Measurements from ENCODE around the gene VPS39. TPM values are rescaled to one million over a fixed set of nuclear protein-coding genes. Genes with fewer than 3 reads are reported as not detected.

VPS39 gene
- total and polyA plus RNA-seq, 2 donors (not counting 1 experiment from before 2014, with no cell fraction given): 53.7 to 55.5 TPM

DNA sequence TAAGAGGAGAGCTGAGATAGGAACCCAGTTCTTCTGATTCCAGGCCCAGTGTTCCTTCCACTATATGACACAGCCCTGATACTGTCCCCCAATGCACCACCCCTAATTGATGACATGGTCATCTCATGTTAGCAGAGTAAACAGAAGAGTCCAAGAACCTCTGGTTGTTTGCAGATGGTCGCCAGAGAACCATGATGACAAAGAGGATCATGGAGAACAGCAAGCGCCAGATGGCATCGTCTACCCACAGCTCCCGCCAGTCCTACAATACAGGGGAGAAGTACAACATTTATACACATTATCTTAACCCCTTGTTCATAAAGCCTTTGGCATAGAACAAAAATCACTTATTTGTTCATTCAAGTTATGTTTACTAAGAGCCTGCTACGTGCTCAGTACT is 18.5 kb upstream of the VPS39 start:
- Histone ChIP-seq H3K27me3 (ENCODE audit: control insufficient read depth, insufficient read depth, low read length) (no peaks in the 10 kb centered on the region), H3K4me2 (ENCODE audit: extremely low read depth, insufficient read depth, low read length) (no peak overlapping the region), H3K4me3 (replicated peaks in 1 of 4; ENCODE audit: control extremely low read depth in 1 of 4, insufficient read depth in 1 of 4, low read depth in 3 of 4, low read length in 4 of 4) (no peak overlapping the region), H3K4me1 (ENCODE audit: control insufficient read depth, extremely low read depth, insufficient read depth, low read length) (no peaks in the 10 kb centered on the region), H3K79me2 (ENCODE audit: control insufficient read depth, insufficient read depth, low read length) (no peaks in the 10 kb centered on the region), H3K27ac (ENCODE audit: insufficient read depth, low read length) (no peak overlapping the region), H2AFZ (ENCODE audit: low read length) (no peak overlapping the region), H3K36me3 (ENCODE audit: control insufficient read depth, insufficient read depth, low read length) (peaks cover 8% of the 10 kb centered on the region), H3K9me3 (ENCODE audit: control insufficient read depth, insufficient read depth, low read depth, low read length) (no peaks in the 10 kb centered on the region), H4K20me1 (ENCODE audit: control insufficient read depth, extremely low read depth, insufficient read depth, low read length) (no peaks in the 10 kb centered on the region), H3K9ac (ENCODE audit: insufficient read depth, low read length) (no peak overlapping the region)
- TF ChIP-seq, protein P1, sequence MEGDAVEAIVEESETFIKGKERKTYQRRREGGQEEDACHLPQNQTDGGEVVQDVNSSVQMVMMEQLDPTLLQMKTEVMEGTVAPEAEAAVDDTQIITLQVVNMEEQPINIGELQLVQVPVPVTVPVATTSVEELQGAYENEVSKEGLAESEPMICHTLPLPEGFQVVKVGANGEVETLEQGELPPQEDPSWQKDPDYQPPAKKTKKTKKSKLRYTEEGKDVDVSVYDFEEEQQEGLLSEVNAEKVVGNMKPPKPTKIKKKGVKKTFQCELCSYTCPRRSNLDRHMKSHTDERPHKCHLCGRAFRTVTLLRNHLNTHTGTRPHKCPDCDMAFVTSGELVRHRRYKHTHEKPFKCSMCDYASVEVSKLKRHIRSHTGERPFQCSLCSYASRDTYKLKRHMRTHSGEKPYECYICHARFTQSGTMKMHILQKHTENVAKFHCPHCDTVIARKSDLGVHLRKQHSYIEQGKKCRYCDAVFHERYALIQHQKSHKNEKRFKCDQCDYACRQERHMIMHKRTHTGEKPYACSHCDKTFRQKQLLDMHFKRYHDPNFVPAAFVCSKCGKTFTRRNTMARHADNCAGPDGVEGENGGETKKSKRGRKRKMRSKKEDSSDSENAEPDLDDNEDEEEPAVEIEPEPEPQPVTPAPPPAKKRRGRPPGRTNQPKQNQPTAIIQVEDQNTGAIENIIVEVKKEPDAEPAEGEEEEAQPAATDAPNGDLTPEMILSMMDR (conservative IDR thresholded peaks at IDR 0.05 in 1 of 2, IDR thresholded peaks at IDR 0.05 in 1 of 2; ENCODE audit: low read depth in 1 of 2, low read length in 2 of 2): no peak
- TF ChIP-seq EZH2 (IDR thresholded peaks at IDR 0.05; ENCODE audit: low read length, missing control alignments): no peak
- DNase-seq (ENCODE audit: low read depth in 2 of 2): no peak

DNA sequence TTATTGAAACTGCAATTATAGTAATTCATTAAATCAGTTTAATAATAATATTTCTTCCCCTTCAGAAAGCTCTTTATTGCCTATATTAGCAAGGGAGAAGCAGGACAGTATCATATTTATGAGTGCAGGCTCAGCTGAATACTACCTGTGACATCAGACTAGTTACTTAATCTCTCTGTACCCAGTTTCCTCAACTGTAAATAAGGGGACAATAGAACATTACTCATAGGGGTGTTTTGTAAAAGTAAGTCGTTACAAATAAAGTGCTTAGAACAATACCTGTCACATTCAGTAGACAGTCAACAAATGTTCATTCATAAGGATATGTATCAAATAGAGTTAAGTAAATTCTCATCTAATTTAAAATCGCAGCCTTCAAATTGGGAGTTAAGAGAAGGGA is 12.1 kb upstream of the VPS39 start:
- Histone ChIP-seq H3K4me1 (ENCODE audit: control insufficient read depth, extremely low read depth, insufficient read depth, low read length) (no peaks in the 10 kb centered on the region), H3K27me3 (ENCODE audit: control insufficient read depth, insufficient read depth, low read length) (no peaks in the 10 kb centered on the region), H3K4me3 (replicated peaks in 1 of 4; ENCODE audit: control extremely low read depth in 1 of 4, insufficient read depth in 1 of 4, low read depth in 3 of 4, low read length in 4 of 4) (no peak overlapping the region), H3K4me2 (ENCODE audit: extremely low read depth, insufficient read depth, low read length) (no peak overlapping the region), H4K20me1 (ENCODE audit: control insufficient read depth, extremely low read depth, insufficient read depth, low read length) (no peaks in the 10 kb centered on the region), H3K79me2 (ENCODE audit: control insufficient read depth, insufficient read depth, low read length) (no peaks in the 10 kb centered on the region), H3K9me3 (ENCODE audit: control insufficient read depth, insufficient read depth, low read depth, low read length) (no peaks in the 10 kb centered on the region), H2AFZ (ENCODE audit: low read length) (no peak overlapping the region), H3K27ac (ENCODE audit: insufficient read depth, low read length) (no peak overlapping the region), H3K9ac (ENCODE audit: insufficient read depth, low read length) (no peak overlapping the region), H3K36me3 (ENCODE audit: control insufficient read depth, insufficient read depth, low read length) (peaks cover 7% of the 10 kb centered on the region)
- no peak for TF ChIP-seq EZH2 (IDR thresholded peaks at IDR 0.05; ENCODE audit: low read length, missing control alignments)
- TF ChIP-seq, protein P1 (conservative IDR thresholded peaks at IDR 0.05 in 1 of 2, IDR thresholded peaks at IDR 0.05 in 1 of 2; ENCODE audit: low read depth in 1 of 2, low read length in 2 of 2): no peak
- DNase-seq (ENCODE audit: low read depth in 2 of 2): no peak

DNA sequence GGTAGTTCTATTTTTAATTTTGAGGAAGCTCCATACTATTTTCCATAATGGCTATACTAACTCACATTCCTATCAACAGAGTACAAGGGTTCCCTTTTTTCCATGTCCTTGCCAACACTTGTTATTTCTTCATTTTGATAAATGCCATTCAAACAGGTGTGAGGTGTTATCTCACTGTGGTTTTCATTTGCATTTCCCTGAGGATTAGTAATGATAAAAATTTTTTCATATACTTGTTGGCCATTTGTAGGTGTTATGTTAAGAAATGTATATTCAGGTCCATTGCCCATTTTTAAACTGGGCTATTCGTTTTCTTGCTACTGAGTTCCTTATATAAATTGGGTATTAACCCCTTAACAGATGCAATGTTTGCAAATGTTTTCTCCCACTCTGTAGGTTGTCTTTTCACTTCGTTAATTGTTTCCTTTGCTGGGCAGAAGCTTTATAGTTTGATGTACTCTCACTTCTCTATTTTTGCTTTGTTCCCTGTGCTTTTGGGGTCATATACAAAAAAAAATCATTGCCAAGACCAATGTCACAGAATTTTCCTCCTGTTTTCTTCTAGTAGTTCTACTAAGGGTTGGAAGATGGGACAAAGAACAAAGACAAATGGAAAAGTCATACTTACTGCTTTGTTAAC is 11.0 kb upstream of the VPS39 start:
- DNase-seq (ENCODE audit: low read depth in 2 of 2): no peak
- H2AFZ ChIP-seq (ENCODE audit: low read length): no peak overlapping the region
- no peaks in the 10 kb centered on the region for H4K20me1 ChIP-seq (ENCODE audit: control insufficient read depth, extremely low read depth, insufficient read depth, low read length)
- H3K4me3 ChIP-seq (replicated peaks in 1 of 4; ENCODE audit: control extremely low read depth in 1 of 4, insufficient read depth in 1 of 4, low read depth in 3 of 4, low read length in 4 of 4): no peak overlapping the region
- no peaks in the 10 kb centered on the region for H3K9me3 ChIP-seq (ENCODE audit: control insufficient read depth, insufficient read depth, low read depth, low read length)
- no peak overlapping the region for H3K4me2 ChIP-seq (ENCODE audit: extremely low read depth, insufficient read depth, low read length)
- no peaks in the 10 kb centered on the region for H3K79me2 ChIP-seq (ENCODE audit: control insufficient read depth, insufficient read depth, low read length)
- TF ChIP-seq, protein P1 (conservative IDR thresholded peaks at IDR 0.05 in 1 of 2, IDR thresholded peaks at IDR 0.05 in 1 of 2; ENCODE audit: low read depth in 1 of 2, low read length in 2 of 2): no peak
- no peak for TF ChIP-seq EZH2 (IDR thresholded peaks at IDR 0.05; ENCODE audit: low read length, missing control alignments)
- H3K27ac ChIP-seq (ENCODE audit: insufficient read depth, low read length): no peak overlapping the region
- H3K4me1 ChIP-seq (ENCODE audit: control insufficient read depth, extremely low read depth, insufficient read depth, low read length): no peaks in the 10 kb centered on the region
- H3K36me3 ChIP-seq (ENCODE audit: control insufficient read depth, insufficient read depth, low read length): peaks cover 5% of the 10 kb centered on the region
- no peaks in the 10 kb centered on the region for H3K27me3 ChIP-seq (ENCODE audit: control insufficient read depth, insufficient read depth, low read length)
- no peak overlapping the region for H3K9ac ChIP-seq (ENCODE audit: insufficient read depth, low read length)

Data from fibroblast of lung (primary cell).